Mucosa of descending colon (tissue), 3 donors: ENCODE results near the gene RAMP2. TPM values are rescaled to one million over a fixed set of nuclear protein-coding genes. Genes with fewer than 3 reads are reported as not detected.
"Not testable (repeated sequence)": the region's sequence is repeated elsewhere in the genome, so short reads cannot be mapped to it uniquely, and the experiment has no call there.

Experiments used
- ATAC-seq: fragments of 200-7000 bp; cut with Tn5 transposase; one replicate; pipeline ENCODE4 v1.9.1; 2020; ENCODE audit warnings: mild to moderate bottlenecking, moderate library complexity
- DNase-seq, 3 donors: peaks; one replicate each; pipeline ENCODE4 v3.0.0-alpha.2; 2020
- H3K36me3 ChIP-seq: fragments of 200-600 bp; one replicate; pipeline ENCODE4 v1.8.0; 2021; ENCODE audit warnings: low read depth, mild to moderate bottlenecking
- H3K4me1 ChIP-seq: fragments of 200-600 bp; one replicate; pipeline ENCODE4 v1.8.0; 2021; ENCODE audit warnings: low read depth, mild to moderate bottlenecking
- H3K4me3 ChIP-seq: fragments of 200-600 bp; one replicate; pipeline ENCODE4 v1.8.0; 2021; ENCODE audit warnings: mild to moderate bottlenecking
- H3K9me3 ChIP-seq: fragments of 200-600 bp; one replicate; pipeline ENCODE4 v1.8.0; 2021; ENCODE audit warnings: mild to moderate bottlenecking
- intact Hi-C, 2 donors: fragments of 100-400 bp; cut with DNase I in 1 of 2; cut with micrococcal nuclease in 1 of 2; formaldehyde crosslinking; loops; one replicate each; pipeline versions ENCODE4 v1.11.0 to v1.11.1; 2022; cut with DNase I, micrococcal nuclease
- long read RNA-seq, 2 donors: library from polyadenylated mRNA; unstranded; transcript quantifications; one replicate each; pipeline ENCODE4 v2.0.0, GENCODE V29; 2019 to 2021
- total RNA-seq, 3 donors: library from RNA; stranded (reverse); fragmentation: NEBNext Ultra II Directional in 2 of 3; extraction: Animal tissue kit (Norgen Biotek cat#: 25700) in 2 of 3; gene quantifications; one replicate each; pipeline versions ENCODE4 v1.2.1 to v1.2.4, GENCODE V29; 2021 to 2023
- TF ChIP-seq, protein P1 (sequence below): fragments of 200-600 bp; IDR thresholded peaks from one replicate; pipeline ENCODE4 v1.8.0; 2022; ENCODE audit warnings: antibody characterized with exemption, mild to moderate bottlenecking
- donor health status: DM: no; HTN: no; CAD: no; lungs with moderate emphysema.
- donor health status: DM: no; HTN: no; CAD: no.
- donor health status: DM: no; HTN: yes; CAD: no.

The RAMP2 gene, protein sequence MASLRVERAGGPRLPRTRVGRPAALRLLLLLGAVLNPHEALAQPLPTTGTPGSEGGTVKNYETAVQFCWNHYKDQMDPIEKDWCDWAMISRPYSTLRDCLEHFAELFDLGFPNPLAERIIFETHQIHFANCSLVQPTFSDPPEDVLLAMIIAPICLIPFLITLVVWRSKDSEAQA
- total RNA-seq, result 10 to 100 TPM in 2 of 3 donors, 1 to 10 TPM in 1; 5.7 to 17.2 (median 10.3) TPM
- long read RNA-seq, donor 1, transcript RAMP2-201 (4 exons, 780 nt), result major isoform, 10 of 10 reads
- long read RNA-seq, donor 1, partial matches to known transcripts, result 0 of 10 reads
- long read RNA-seq, donor 1, other reads (novel, unspliced or antisense), result 0 of 10 reads
- long read RNA-seq, donor 2, partial matches to known transcripts, result 0 of 3 reads
- long read RNA-seq, donor 2, other reads (novel, unspliced or antisense), result 0 of 3 reads

DNA sequence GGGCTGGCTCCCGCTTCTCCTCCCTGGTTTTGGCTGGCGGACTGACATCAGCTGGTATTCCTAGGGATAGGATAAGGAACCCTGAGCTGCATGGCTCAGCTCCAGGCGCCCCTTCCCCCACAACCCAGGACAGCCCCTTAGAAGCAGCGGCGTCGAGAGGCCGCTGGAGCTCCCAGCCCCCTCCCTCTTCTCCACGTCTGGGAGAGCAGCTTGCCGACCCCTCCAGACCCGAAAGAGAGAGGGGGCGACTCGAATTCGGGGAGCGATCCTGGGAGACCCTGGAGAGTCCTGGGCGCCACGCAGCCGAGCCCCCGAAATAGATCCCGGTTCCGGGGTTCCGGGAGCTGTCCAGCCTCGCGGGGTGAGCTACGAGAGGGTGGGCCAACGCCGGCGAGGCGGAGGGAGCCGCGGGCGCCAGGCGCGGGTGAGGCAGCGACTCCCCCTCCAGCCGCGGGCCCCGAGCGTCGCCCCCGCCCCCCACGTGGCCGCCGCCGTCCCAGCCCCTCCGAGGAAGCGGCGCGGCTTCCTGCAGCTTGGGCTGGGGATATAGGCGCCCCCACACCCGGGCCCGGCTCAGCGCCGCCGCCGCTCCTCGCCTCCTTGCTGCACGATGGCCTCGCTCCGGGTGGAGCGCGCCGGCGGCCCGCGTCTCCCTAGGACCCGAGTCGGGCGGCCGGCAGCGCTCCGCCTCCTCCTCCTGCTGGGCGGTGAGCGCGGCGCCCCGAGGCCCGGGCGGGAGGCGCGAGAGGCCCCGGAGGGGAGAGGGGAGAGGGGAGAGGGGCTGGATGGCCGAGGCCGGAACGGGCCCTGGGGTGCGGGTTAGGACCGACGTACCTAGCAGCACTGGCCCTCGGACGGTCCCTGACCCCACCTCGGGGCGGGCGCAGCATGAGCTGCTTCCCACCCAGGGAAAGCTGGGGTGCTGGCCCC, at the start of gene RAMP2:
RAMP2 (plus strand) TSS at position 576 of the 930 bp plus-strand sequence; CDS start at position 611, 35 bp downstream.
- TF ChIP-seq, protein P1, sequence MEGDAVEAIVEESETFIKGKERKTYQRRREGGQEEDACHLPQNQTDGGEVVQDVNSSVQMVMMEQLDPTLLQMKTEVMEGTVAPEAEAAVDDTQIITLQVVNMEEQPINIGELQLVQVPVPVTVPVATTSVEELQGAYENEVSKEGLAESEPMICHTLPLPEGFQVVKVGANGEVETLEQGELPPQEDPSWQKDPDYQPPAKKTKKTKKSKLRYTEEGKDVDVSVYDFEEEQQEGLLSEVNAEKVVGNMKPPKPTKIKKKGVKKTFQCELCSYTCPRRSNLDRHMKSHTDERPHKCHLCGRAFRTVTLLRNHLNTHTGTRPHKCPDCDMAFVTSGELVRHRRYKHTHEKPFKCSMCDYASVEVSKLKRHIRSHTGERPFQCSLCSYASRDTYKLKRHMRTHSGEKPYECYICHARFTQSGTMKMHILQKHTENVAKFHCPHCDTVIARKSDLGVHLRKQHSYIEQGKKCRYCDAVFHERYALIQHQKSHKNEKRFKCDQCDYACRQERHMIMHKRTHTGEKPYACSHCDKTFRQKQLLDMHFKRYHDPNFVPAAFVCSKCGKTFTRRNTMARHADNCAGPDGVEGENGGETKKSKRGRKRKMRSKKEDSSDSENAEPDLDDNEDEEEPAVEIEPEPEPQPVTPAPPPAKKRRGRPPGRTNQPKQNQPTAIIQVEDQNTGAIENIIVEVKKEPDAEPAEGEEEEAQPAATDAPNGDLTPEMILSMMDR, result no peak
- DNase-seq (peak in 2 of 3 donors; percentile 46 to 49), ATAC-seq (peak; percentile 66)
- intact Hi-C loops, result no loop called here
- H3K4me1 ChIP-seq, result peaks cover 16% of the 10 kb centered on the region
- H3K4me3 ChIP-seq, result no peak within 1 kb of the TSS
- no peaks in the 10 kb centered on the region for H3K9me3 ChIP-seq
- no peaks in the 10 kb centered on the region for H3K36me3 ChIP-seq

DNA sequence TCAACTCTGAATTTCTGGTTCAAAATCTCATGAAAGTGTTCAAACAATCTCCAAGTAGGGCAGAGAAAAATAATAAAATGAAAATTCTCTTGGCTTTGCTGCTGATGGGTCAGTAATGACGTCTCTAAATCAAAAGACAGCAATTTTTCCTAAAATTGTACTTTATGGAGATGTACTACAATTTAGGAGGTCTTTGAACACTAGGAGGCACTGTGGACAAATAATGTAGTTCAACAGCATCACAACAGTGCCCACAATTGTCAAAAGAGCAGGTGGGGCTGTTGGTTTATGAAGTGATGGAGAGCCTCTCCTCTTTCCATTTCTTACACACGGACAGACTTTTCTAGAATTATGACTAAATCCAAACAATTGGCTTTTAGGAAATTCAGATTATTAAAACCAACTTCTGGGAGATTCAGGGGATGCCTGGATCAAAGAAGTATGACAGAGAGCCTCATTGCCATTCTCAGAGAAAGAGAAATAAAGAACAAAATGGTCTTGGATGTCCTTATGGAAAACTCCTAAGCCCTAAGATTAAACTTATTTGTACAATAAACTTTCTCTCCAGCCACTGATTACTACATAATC, 39.9 kb upstream of the RAMP2 start:
- TF ChIP-seq, protein P1, result no peak
- no peaks in the 10 kb centered on the region for H3K9me3 ChIP-seq
- no peak overlapping the region for H3K4me3 ChIP-seq
- intact Hi-C loops, result no loop called here
- DNase-seq (peak in 1 of 3 donors; percentile 78), ATAC-seq (peak; percentile 77)
- H3K36me3 ChIP-seq, result peaks cover 4% of the 10 kb centered on the region
- no peaks in the 10 kb centered on the region for H3K4me1 ChIP-seq

DNA sequence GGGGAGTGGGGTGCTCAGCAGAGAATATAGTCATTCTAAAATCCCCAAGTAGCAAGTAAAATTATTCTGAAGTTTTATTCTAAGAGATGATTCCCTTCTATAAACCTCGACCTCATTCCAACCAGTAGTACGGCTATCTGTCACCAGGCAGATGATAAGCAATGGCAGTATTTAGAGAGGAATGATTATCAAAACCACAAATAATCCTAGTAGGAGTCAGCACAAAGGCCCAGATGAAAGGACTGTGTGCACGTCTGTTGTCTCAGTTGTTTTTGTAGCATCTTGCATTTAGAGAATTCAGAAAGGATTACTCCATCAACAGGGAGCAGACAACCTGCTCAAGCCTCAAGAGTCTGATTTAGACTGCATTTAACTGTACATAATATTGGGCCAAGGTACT, 37.4 kb upstream of the RAMP2 start:
- DNase-seq (no peak), ATAC-seq (no peak)
- intact Hi-C loops, result no loop called here
- no peak overlapping the region for H3K4me3 ChIP-seq
- H3K9me3 ChIP-seq, result no peaks in the 10 kb centered on the region
- H3K36me3 ChIP-seq, result peaks cover 8% of the 10 kb centered on the region
- TF ChIP-seq, protein P1, result no peak
- H3K4me1 ChIP-seq, result no peaks in the 10 kb centered on the region

DNA sequence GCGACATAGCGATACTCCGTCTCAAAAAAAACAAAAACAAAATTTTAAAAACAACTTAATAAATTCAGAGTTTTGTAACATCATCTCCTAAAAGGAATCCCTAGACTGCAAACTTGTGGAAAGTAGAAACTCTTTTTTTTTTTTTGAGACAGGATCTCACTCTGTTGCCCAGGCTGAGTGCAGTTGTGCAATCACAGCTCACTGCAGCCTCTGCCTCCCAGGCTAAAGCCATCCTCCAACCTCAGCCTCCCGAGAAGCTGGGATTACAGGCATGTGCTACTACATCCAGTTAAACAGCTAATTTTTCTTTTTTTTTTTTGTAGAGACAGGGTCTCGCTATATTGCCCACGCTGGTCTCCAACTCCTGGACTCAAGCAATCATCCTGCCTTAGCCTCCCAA, 35.9 kb upstream of the RAMP2 start:
- TF ChIP-seq, protein P1, result no peak
- ATAC-seq (no peak), DNase-seq (no peak)
- Histone ChIP-seq H3K9me3 (no peaks in the 10 kb centered on the region), H3K36me3 (peaks cover 4% of the 10 kb centered on the region), H3K4me3 (no peak overlapping the region), H3K4me1 (no peaks in the 10 kb centered on the region)
- intact Hi-C loops, result no loop called here

DNA sequence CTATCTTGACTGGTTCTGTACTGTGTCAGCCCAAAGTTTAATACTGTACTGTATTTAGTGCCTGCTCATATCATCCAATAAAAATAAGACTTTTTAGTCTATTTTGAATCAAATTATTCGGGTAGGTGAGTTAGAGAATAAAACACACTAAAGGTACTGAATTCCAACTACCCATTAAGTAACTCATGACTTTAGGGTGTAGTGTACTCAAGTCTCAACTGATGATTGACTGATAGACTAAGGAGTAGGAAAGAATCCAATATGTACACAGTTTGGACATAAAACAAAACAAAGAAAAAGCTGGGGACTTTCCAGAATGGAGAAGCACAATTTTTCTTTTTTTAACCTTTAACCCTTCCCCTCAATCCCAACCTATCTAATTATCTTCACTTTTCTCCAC, 20.3 kb upstream of the RAMP2 start:
- H3K9me3 ChIP-seq, result no peaks in the 10 kb centered on the region
- peaks cover 10% of the 10 kb centered on the region for H3K4me1 ChIP-seq
- ATAC-seq, result no peak
- intact Hi-C loops, result no loop called here
- DNase-seq, result no peak
- H3K4me3 ChIP-seq, result no peak overlapping the region
- no peaks in the 10 kb centered on the region for H3K36me3 ChIP-seq
- TF ChIP-seq, protein P1, result no peak

DNA sequence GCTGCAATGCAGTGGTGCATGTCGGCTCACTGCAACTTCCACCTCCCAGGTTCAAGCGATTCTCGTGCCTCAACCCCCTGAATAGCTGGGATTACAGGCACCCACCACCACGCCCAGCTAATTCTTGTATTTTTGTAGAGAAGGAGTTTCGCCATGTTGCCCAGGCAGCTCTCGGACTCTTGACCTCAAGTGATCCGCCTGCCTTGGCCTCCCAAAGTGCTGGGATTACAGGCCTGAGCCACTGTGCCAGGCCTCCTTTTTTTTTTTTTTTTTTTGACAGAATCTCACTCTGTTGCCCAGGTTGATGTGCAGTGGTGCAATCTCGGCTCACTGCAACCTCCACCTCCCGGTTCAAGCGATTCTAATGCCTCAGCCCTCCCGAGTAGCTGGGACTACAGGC, 18.1 kb upstream of the RAMP2 start:
- intact Hi-C loops, H3K4me3 ChIP-seq, DNase-seq, H3K9me3 ChIP-seq, ATAC-seq, H3K36me3 ChIP-seq: not testable (repeated sequence)
- H3K4me1 ChIP-seq, result peaks cover 10% of the 10 kb centered on the region
